ENCODE data around the gene DYNC1I1.

DYNC1I1 gene

DNA sequence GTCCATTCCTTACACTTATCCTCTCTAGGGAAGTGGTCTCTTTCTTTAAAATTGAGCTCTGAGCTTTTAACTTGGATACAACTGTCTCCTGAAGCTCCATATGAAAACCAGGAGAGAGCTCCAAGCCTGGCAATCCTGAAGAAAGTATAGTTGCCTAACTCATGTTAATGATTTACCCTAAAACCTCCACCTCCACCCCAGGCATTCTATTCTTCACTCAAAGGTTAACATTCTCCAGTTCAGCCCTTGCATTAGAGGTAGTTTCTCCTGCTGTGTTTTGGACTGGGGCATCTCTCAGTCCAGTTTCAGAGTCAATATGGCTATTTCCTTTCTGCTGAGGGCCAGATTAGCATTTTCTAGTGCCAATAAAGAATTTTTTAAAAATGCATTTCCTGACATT is 354.0 kb downstream of the DYNC1I1 start:
- no peak for DNase-seq

DNA sequence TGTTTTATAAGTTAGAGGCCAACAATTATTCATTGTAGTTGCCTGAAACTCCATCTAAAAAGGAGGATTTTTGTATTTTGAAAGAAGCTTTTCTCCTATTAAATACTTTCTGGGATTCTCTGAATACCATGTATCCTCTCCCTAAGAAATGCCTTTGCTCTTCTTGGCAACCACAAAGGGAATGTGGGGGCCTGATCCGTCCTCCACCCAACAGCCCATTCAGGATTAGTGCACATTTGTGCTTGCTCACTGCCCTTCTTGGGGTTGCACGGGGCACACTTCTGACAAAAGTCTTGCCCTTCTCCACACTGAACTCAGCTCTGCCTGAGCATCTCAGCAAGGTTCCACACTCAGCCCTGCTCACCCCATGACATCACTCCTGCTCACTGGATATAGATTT is 355.4 kb downstream of the DYNC1I1 start:
- DNase-seq = no peak

DNA sequence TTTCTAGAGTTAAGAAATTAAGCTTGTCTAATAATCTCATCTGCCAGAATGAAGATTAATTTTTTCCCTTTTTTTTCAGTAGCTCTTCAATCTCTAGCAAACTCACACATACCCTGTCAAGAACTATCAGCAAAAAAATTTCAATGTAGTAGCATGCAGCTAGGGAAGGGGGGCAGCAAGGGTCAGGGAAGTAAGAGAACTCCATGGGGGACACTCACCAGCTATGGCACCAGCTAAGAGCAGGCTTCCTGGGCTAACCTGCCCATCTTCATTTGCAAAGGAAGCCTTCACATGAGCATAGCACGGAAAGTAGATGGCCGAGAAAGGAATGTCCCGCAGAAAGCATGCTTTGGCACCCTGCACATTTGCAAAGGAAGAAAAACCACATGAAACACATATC is 359.2 kb downstream of the DYNC1I1 start:
- no peak for DNase-seq

GRCh38 chr7:96135241-96135640 is 362.9 kb downstream of the DYNC1I1 start:
- DNase-seq = no peak

DNA sequence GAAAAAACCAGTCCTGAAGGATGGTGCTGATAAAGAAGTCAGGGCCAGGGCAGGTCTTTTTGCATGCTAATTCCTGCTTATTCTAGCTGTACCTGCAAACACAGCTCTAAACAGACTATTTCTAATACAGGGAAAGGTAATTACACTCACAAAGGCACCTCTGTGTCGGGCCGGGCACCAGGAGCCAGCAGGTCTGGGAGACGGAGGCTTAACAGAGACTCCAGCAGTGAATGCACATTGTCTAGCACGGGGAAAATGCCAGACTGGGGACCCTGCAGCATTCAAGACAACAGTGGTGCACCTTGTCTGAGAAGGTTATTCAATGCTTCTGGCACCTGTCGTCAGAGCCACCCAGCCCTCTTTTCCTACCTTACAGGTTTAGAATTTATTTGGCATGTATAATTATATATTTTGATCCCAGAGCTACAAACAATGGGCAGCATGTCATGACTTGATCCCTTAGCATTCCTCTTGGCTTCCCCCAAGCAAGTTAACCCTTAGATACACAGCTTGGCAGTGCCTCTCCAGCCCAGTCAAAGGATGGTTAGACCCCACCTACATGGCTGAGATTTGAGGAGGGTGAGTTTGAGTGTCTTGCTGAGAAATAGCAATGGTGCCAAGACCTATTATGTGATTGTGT is 364.4 kb downstream of the DYNC1I1 start:
- DNase-seq = no peak

GRCh38 chr7:96143495-96144259 is 371.3 kb downstream of the DYNC1I1 start:
- DNase-seq = no peak

- DNase-seq = no peak
These were observed 371.8 kb downstream of the DYNC1I1 start for GRCh38 chr7:96144260-96144526.

Measured in nucleus accumbens (tissue), 56 donors.